ENCODE data around the gene WNT8B.
A peak's percentile ranks its signal among the peaks of the same experiment; 100 is the strongest.

Gene WNT8B

GRCh38 chr10:100524206-100524605 is 61.4 kb downstream of the WNT8B start:
- no peaks in the 10 kb centered on the region for H3K27me3 ChIP-seq (replicated peaks; ENCODE audit: control insufficient read depth, insufficient read depth, low read length)
- DNase-seq (ENCODE audit: extremely low read depth, insufficient read length), result no peak
- peaks cover 23% of the 10 kb centered on the region for H3K36me3 ChIP-seq (ENCODE audit: control insufficient read depth, insufficient read depth, low read length)

GRCh38 chr10:100524638-100525037 is 61.8 kb downstream of the WNT8B start:
- no peak for TF ChIP-seq CTCF (IDR thresholded peaks at IDR 0.05; ENCODE audit: insufficient read depth, low read length, poor library complexity, severe bottlenecking)
- Histone ChIP-seq H3K4me3 (replicated peaks; ENCODE audit: low read depth, low read length) (no peak overlapping the region), H3K27me3 (replicated peaks; ENCODE audit: control insufficient read depth, insufficient read depth, low read length) (no peaks in the 10 kb centered on the region), H3K36me3 (ENCODE audit: control insufficient read depth, insufficient read depth, low read length) (peaks cover 23% of the 10 kb centered on the region)
- no peak for DNase-seq (ENCODE audit: extremely low read depth, insufficient read length)

More at GRCh38 chr10:100524206-100524605, 61.4 kb downstream of the WNT8B start:
- no peak overlapping the region for H3K4me3 ChIP-seq (replicated peaks; ENCODE audit: low read depth, low read length)
- no peak for TF ChIP-seq CTCF (IDR thresholded peaks at IDR 0.05; ENCODE audit: insufficient read depth, low read length, poor library complexity, severe bottlenecking)

GRCh38 chr10:100528123-100528886 is 65.5 kb downstream of the WNT8B start:
- no peak for TF ChIP-seq CTCF (IDR thresholded peaks at IDR 0.05; ENCODE audit: insufficient read depth, low read length, poor library complexity, severe bottlenecking)
- Histone ChIP-seq H3K27me3 (replicated peaks; ENCODE audit: control insufficient read depth, insufficient read depth, low read length) (no peaks in the 10 kb centered on the region), H3K36me3 (ENCODE audit: control insufficient read depth, insufficient read depth, low read length) (peaks cover 23% of the 10 kb centered on the region), H3K4me3 (replicated peaks; ENCODE audit: low read depth, low read length) (peak overlapping the region; percentile 98)
- no peak for DNase-seq (ENCODE audit: extremely low read depth, insufficient read length)

- peaks cover 19% of the 10 kb centered on the region for H3K36me3 ChIP-seq (ENCODE audit: control insufficient read depth, insufficient read depth, low read length)
- TF ChIP-seq CTCF (IDR thresholded peaks at IDR 0.05; ENCODE audit: insufficient read depth, low read length, poor library complexity, severe bottlenecking), result no peak
- H3K27me3 ChIP-seq (replicated peaks; ENCODE audit: control insufficient read depth, insufficient read depth, low read length), result no peaks in the 10 kb centered on the region
- H3K4me3 ChIP-seq (replicated peaks; ENCODE audit: low read depth, low read length), result peak overlapping the region; percentile 98
- peak; percentile 18 for DNase-seq (ENCODE audit: extremely low read depth, insufficient read length)
Observed at GRCh38 chr10:100528921-100529474, 66.2 kb downstream of the WNT8B start.

- Histone ChIP-seq H3K36me3 (ENCODE audit: control insufficient read depth, insufficient read depth, low read length) (peaks cover 12% of the 10 kb centered on the region), H3K27me3 (replicated peaks; ENCODE audit: control insufficient read depth, insufficient read depth, low read length) (no peaks in the 10 kb centered on the region), H3K4me3 (replicated peaks; ENCODE audit: low read depth, low read length) (peak within 1 kb of the TSS; percentile 98)
- TF ChIP-seq CTCF (IDR thresholded peaks at IDR 0.05; ENCODE audit: insufficient read depth, low read length, poor library complexity, severe bottlenecking), result no peak
- DNase-seq (ENCODE audit: extremely low read depth, insufficient read length), result peak; percentile 81
Observed at GRCh38 chr10:100529475-100530298, 66.9 kb downstream of the WNT8B start, which contains the start of gene NDUFB8. NDUFB8 (minus strand) TSS chr10:100529871; CDS start chr10:100529851, 20 bp downstream.
